M059J (cell line): Measurements from ENCODE around the gene NCAPG. TPM values are rescaled to one million over a fixed set of nuclear protein-coding genes. Genes with fewer than 3 reads are reported as not detected.

ENCODE experiments used
- DNase-seq: peaks from one replicate; pipeline ENCODE4 v3.0.0-alpha.2; 2012; ENCODE audit warnings: low read depth
- total RNA-seq: library from RNA; depleted of rRNA; stranded (reverse); fragments of >200 nt; shearing (Covaris generic); gene quantifications from 2 replicates; pipeline ENCODE4 v1.2.3, GENCODE V29; 2014; rRNA removed

NCAPG gene
- total RNA-seq, 1 experiment from 2014 or later, result 71.8 TPM

- DNase-seq, result no peak
Measured at GRCh38 chr4:17869327-17869726, 58.5 kb downstream of the NCAPG start.

- DNase-seq, result no peak
Measured at GRCh38 chr4:17875402-17876070, 64.8 kb downstream of the NCAPG start.

DNA sequence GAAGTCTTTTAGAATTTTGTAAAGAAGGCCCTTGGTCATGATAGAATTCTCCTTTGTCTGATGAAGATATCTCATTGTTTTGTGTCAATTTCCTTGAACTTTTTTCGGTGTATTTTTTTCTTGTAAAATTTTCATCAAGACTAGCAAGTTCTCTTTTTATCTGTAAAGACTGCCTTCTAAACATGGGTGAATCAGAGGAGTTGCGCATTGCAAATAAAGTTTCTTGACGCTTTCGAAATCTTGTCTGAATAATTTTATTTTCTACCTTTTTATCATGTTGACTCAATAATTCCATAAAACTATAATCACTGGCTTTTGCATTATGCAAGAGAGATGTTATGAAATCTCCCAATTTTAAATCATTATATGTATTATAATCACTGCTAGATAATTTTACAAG, 66.2 kb downstream of the NCAPG start:
- DNase-seq, result no peak

GRCh38 chr4:17877661-17878060, 66.9 kb downstream of the NCAPG start:
- DNase-seq, result no peak

GRCh38 chr4:17884063-17884462, 73.3 kb downstream of the NCAPG start:
- DNase-seq, result peak; percentile 2

GRCh38 chr4:17884511-17884910, 73.7 kb downstream of the NCAPG start:
- no peak for DNase-seq

- no peak for DNase-seq
Measured at GRCh38 chr4:17889692-17890091, 78.9 kb downstream of the NCAPG start.

GRCh38 chr4:17894421-17894820, 83.6 kb downstream of the NCAPG start:
- no peak for DNase-seq

Other genes starting within 250 kb of the NCAPG start
- 279 and 291 TPM in 2 replicates for gene LAP3, start 233.8 kb upstream of the NCAPG start, total RNA-seq
- 4.9 and 11.1 TPM in 2 replicates for gene MED28, start 196.3 kb upstream of the NCAPG start, total RNA-seq
- 0.02 TPM in 1 of 2 replicates, not detected in the other for gene FAM184B, start 29.4 kb upstream of the NCAPG start, total RNA-seq
- gene DCAF16, start 222 bp upstream of the NCAPG start, total RNA-seq, result 31.4 and 56.9 TPM in 2 replicates
- 19.6 and 23.3 TPM in 2 replicates for gene LCORL, start 210.8 kb downstream of the NCAPG start, total RNA-seq